GM12878 (cell line): ENCODE results near the gene CTBP1. TPM values are rescaled to one million over a fixed set of nuclear protein-coding genes. Genes with fewer than 3 reads are reported as not detected.

Source experiments
- ATAC-seq: fragments of 200-7000 bp; cut with Tn5 transposase; 3 replicates; pipeline ENCODE4 v1.9.1; 2020; ENCODE audit warnings: mild to moderate bottlenecking, moderate library complexity
- BruUV-seq: library from RNA; stranded (reverse); fragments of 400-500 nt; replicated peaks from 2 replicates; lab custom pipeline; 2021; lab: Mats Ljungman, UMichigan
- CTCF ChIA-PET: fragments of 300-600 bp; sonication (Branson Sonifier 250); formaldehyde crosslinking; extraction: SDS; loops from one replicate; lab custom pipeline; 2021; ENCODE audit warnings: inconsistent platforms; lab: Yijun Ruan, JAX
- POLR2A ChIA-PET: fragments of 350-600 bp; formaldehyde crosslinking; extraction: SDS; loops from one replicate; lab custom pipeline; 2021; ENCODE audit warnings: inconsistent platforms; lab: Charles Lee
- RAD21 ChIA-PET: fragments of 300-600 bp; sonication (Branson Sonifier 250); formaldehyde crosslinking; loops from one replicate; lab custom pipeline; 2023; ENCODE audit warnings: antibody characterized with exemption; ENCODE audit not compliant: unreplicated experiment; lab: Charles Lee
- SMC1A ChIA-PET: fragments of 300-600 bp; sonication (Branson Sonifier 250); formaldehyde crosslinking; loops from one replicate; lab custom pipeline; 2023; ENCODE audit not compliant: unreplicated experiment, uncharacterized antibody; lab: Charles Lee
- DNase-seq: peaks from one replicate; pipeline ENCODE4 v3.0.0-alpha.2; 2011; ENCODE audit warnings: low read depth, low spot score
- FAIRE-seq: peaks from 3 replicates; lab custom pipeline; 2011; peaks lifted over from hg19 to GRCh38; lab: Jason Lieb, UNC
- H2AFZ ChIP-seq: 2 replicates; pipeline ENCODE4 v1.6.0; 2011; ENCODE audit warnings: low read depth, low read length, control low read depth; ENCODE audit not compliant: control insufficient read depth
- H3K27ac ChIP-seq: 2 replicates; pipeline ENCODE4 v1.5.1; 2011; ENCODE audit warnings: control low read depth; ENCODE audit not compliant: control insufficient read depth, insufficient read depth
- H3K27me3 ChIP-seq, 2 experiments: replicated peaks in 1 of 2; 2 replicates each; pipeline versions ENCODE4 v1.6.0 to v1.6.1; 2011; ENCODE audit warnings: low read length in 1 of 2; ENCODE audit not compliant: control insufficient read depth in 2 of 2, insufficient read depth in 2 of 2
- H3K36me3 ChIP-seq, 2 experiments: 2 replicates each; pipeline ENCODE4 v1.5.1; 2011; ENCODE audit warnings: low read length in 1 of 2; ENCODE audit not compliant: control insufficient read depth in 2 of 2, insufficient read depth in 2 of 2
- H3K4me1 ChIP-seq: 2 replicates; pipeline ENCODE4 v1.6.1; 2011; ENCODE audit warnings: mild to moderate bottlenecking, low read length, moderate library complexity, mixed read lengths; ENCODE audit not compliant: control insufficient read depth, insufficient read depth
- H3K4me2 ChIP-seq: 2 replicates; pipeline ENCODE4 v1.6.0; 2011; ENCODE audit warnings: control low read depth; ENCODE audit not compliant: control insufficient read depth, insufficient read depth
- H3K4me3 ChIP-seq: fragments of 200-600 bp; sonication (generic); 2 replicates; pipeline ENCODE4 v1.5.1; 2016
- H3K79me2 ChIP-seq: 2 replicates; pipeline ENCODE4 v1.6.0; 2011; ENCODE audit warnings: low read length; ENCODE audit not compliant: control insufficient read depth, insufficient read depth
- H3K9ac ChIP-seq: 2 replicates; pipeline ENCODE4 v1.8.0; 2011; ENCODE audit warnings: low read length, control low read depth, mixed read lengths; ENCODE audit not compliant: control insufficient read depth, insufficient read depth
- H3K9me3 ChIP-seq: replicated peaks from 3 replicates; pipeline ENCODE4 v1.5.1; 2011; ENCODE audit warnings: mild to moderate bottlenecking, low read length; ENCODE audit not compliant: control insufficient read depth, insufficient read depth
- H4K20me1 ChIP-seq: 2 replicates; pipeline ENCODE4 v1.6.0; 2011; ENCODE audit not compliant: control insufficient read depth, insufficient read depth
- ASH2L ChIP-seq: fragments of 300-600, 200-600 bp; sonication (generic); IDR thresholded peaks from 2 replicates; pipeline ENCODE4 v1.6.1; 2017; ENCODE audit warnings: low read depth, mild to moderate bottlenecking, borderline replicate concordance
- CBX5 ChIP-seq: sonication (generic); IDR thresholded peaks from 2 replicates; pipeline ENCODE4 v1.6.1; 2016; ENCODE audit warnings: low read depth, moderate library complexity, mild to moderate bottlenecking, inconsistent platforms
- CEBPZ ChIP-seq: fragments of 150-350 bp; IDR thresholded peaks from 2 replicates; pipeline ENCODE4 v1.6.1; 2016; ENCODE audit warnings: low read depth, low read length
- CHD4 ChIP-seq: fragments of 200-600 bp; sonication (generic); IDR thresholded peaks from 2 replicates; pipeline ENCODE4 v1.6.1; 2016; ENCODE audit warnings: mild to moderate bottlenecking
- EED ChIP-seq: sonication (generic); IDR thresholded peaks from 2 replicates; pipeline ENCODE4 v1.6.1; 2016; ENCODE audit warnings: antibody characterized with exemption, low read depth
- ELK1 ChIP-seq: IDR thresholded peaks from 2 replicates; pipeline ENCODE4 v1.6.1; 2012; ENCODE audit warnings: low read depth, low read length, improper control_type of control experiment
- FOS ChIP-seq: IDR thresholded peaks from 3 replicates; pipeline ENCODE4 v1.6.1; 2011; ENCODE audit warnings: borderline replicate concordance; ENCODE audit not compliant: insufficient read length; ENCODE audit errors: extremely low read depth
- GATAD2B ChIP-seq: fragments of 450-650 bp; conservative IDR thresholded peaks from 2 replicates; pipeline ENCODE4 v1.6.1; 2017; ENCODE audit warnings: low read depth, mild to moderate bottlenecking, moderate library complexity
- HCFC1 ChIP-seq: fragments of 150-350 bp; IDR thresholded peaks from 2 replicates; pipeline ENCODE4 v1.6.1; 2014; ENCODE audit warnings: low read length
- HDGF ChIP-seq: fragments of 450-650 bp; IDR thresholded peaks from 2 replicates; pipeline ENCODE4 v1.6.1; 2016; ENCODE audit warnings: antibody characterized with exemption
- IRF4 ChIP-seq: IDR thresholded peaks from 2 replicates; pipeline ENCODE4 v1.6.1; 2011; ENCODE audit warnings: low read depth, low read length
- MEF2A ChIP-seq: IDR thresholded peaks from 2 replicates; pipeline ENCODE4 v1.6.1; 2011; ENCODE audit warnings: low read depth, mild to moderate bottlenecking, low read length, moderate library complexity; ENCODE audit not compliant: insufficient read depth
- MYB ChIP-seq: fragments of 150-350 bp; IDR thresholded peaks from 2 replicates; pipeline ENCODE4 v1.6.1; 2014; ENCODE audit warnings: mild to moderate bottlenecking, low read depth, low read length, borderline replicate concordance
- NR2C2 ChIP-seq: IDR thresholded peaks from 2 replicates; pipeline ENCODE4 v1.6.1; 2011; ENCODE audit warnings: borderline replicate concordance, low read depth; ENCODE audit not compliant: control insufficient read depth, insufficient read length
- POLR2AphosphoS2 ChIP-seq: IDR thresholded peaks from 2 replicates; pipeline ENCODE4 v1.6.1; 2011; ENCODE audit warnings: low read depth, mild to moderate bottlenecking, low read length, improper control_type of control experiment, moderate library complexity
- RAD51 ChIP-seq: fragments of 450-650 bp; IDR thresholded peaks from 2 replicates; pipeline ENCODE4 v1.6.1; 2016; ENCODE audit warnings: moderate library complexity, mild to moderate bottlenecking, inconsistent platforms
- RBBP5 ChIP-seq: fragments of 200-600 bp; sonication (generic); conservative IDR thresholded peaks from 2 replicates; pipeline ENCODE4 v1.6.1; 2016
- SMARCA5 ChIP-seq: fragments of 450-650 bp; IDR thresholded peaks from 2 replicates; pipeline ENCODE4 v1.6.1; 2017; ENCODE audit warnings: mild to moderate bottlenecking
- WGBS: methylation state at CpG from one replicate; pipeline ENCODE4 v1.1.6; 2016; ENCODE audit warnings: low lambda C conversion rate; ENCODE audit not compliant: insufficient replicate concordance, insufficient coverage; ENCODE audit errors: missing lambda C conversion rate; 5-methylcytosine and 5-hydroxymethylcytosine counted together
- in situ Hi-C: fragments of 300-500 bp; cut with MboI; formaldehyde crosslinking; loops from 9 replicates; pipeline ENCODE4 v1.14.3; 2018; ENCODE audit warnings: mixed read lengths
- intact Hi-C: fragments of 100-400 bp; cut with micrococcal nuclease; formaldehyde crosslinking; loops from one replicate; pipeline ENCODE4 v1.14.2; 2022; ENCODE audit not compliant: unreplicated experiment
- polyA plus RNA-seq, 11 experiments: library from polyadenylated mRNA; depleted of rRNA in 4 of 11; unstranded in 6 of 11; stranded (reverse) in 5 of 11; fragments of >200 nt; fragmentation: Nextera tagmentation in 4 of 11; fragmentation: Illumina TruSeq in 1 of 11; extraction: Ambion mirVana in 4 of 11; extraction: Trizol in 1 of 11; gene quantifications; 1 replicate in 1 of 11; 2 replicates in 10 of 11; pipeline versions ENCODE4 v1.2.1 to v1.2.3, GENCODE V29; 2011 to 2016; ENCODE audit warnings: inconsistent platforms in 2 of 11, missing spikeins in 2 of 11, low read depth in 1 of 11
- total RNA-seq, 4 experiments: library from RNA; depleted of rRNA in 3 of 4; stranded (reverse); fragments of >200 nt in 3 of 4; fragmentation: Illumina TruSeq in 1 of 4; extraction: Trizol in 1 of 4; gene quantifications; 2 replicates each; pipeline versions ENCODE4 v1.2.1 to v1.2.3, GENCODE V29; 2013 to 2021
- TF ChIP-seq, protein P1 (sequence below): fragments of 450-650 bp; IDR thresholded peaks from 2 replicates; pipeline ENCODE4 v1.6.1; 2017; ENCODE audit warnings: mild to moderate bottlenecking

CTBP1 gene
- total and polyA plus RNA-seq, 10 of the 15 experiments (the other 5 are each of a cell fraction or from before 2014, with no cell fraction given) = 7.4 to 182 (median 63.1) TPM

DNA sequence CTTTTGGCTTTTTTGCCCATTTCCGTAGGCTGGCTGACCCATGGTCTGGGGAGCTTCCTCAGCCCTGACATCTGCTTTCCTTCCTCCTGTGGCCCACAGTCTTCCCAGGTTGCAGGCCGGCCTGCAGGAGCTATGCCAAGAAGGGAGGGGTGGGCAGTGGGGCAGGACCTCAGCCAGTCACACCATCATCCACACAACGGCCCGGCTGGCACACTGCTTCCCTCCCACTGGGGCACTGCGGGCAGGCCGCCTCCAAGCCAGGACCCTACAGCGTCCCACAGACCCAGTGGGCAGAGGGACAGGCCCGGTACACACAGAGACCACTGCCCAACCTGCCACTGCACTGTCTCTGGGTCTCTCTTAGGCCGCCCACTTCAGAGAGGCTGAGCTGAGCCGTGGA lies 38.0 kb downstream of the CTBP1 start (continued):
- TF ChIP-seq, protein P1, sequence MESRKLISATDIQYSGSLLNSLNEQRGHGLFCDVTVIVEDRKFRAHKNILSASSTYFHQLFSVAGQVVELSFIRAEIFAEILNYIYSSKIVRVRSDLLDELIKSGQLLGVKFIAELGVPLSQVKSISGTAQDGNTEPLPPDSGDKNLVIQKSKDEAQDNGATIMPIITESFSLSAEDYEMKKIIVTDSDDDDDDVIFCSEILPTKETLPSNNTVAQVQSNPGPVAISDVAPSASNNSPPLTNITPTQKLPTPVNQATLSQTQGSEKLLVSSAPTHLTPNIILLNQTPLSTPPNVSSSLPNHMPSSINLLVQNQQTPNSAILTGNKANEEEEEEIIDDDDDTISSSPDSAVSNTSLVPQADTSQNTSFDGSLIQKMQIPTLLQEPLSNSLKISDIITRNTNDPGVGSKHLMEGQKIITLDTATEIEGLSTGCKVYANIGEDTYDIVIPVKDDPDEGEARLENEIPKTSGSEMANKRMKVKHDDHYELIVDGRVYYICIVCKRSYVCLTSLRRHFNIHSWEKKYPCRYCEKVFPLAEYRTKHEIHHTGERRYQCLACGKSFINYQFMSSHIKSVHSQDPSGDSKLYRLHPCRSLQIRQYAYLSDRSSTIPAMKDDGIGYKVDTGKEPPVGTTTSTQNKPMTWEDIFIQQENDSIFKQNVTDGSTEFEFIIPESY = no peak
- TF ChIP-seq NR2C2 = no peak
- TF ChIP-seq GATAD2B = no peak
- TF ChIP-seq RAD51 = no peak
- TF ChIP-seq RBBP5 = no peak

DNA sequence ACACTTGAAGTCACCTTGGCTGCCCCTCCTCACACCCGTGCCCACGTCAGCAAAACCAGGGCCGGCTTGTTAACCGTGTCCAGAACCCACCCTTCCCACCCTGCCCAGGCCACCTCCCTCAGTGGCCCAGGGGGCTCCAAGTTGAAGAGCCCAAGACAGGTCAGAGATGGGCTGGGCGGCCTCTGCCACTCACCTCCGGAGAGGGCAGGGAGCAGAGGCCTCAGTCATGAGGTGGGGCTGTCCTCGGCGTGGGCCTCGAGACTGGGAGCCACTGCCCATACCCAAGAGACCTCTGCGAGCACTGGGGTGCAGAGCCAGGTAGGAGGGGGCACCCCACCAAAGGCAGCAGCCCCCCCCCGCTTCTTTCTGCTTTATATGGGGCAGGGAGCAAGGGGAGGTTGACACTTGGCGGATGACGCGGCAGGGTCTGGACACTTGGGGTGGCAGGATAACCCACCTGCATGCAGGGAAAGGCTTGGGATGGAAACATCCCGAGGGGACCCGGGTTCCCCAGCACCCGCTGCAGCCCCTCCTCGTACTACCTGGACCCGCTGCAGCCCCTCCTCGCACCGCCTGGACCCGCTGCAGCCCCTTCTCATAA lies 38.6 kb downstream of the CTBP1 start:
- RAD21 ChIA-PET = no interaction called here
- POLR2A ChIA-PET = no interaction called here
- TF ChIP-seq EED (no peak), ELK1 (no peak), HCFC1 (no peak), CEBPZ (no peak), POLR2AphosphoS2 (no peak), MYB (no peak), IRF4 (no peak), CHD4 (no peak), HDGF (no peak), ASH2L (no peak), FOS (no peak), MEF2A (no peak), CBX5 (no peak), SMARCA5 (no peak)

More for the DNA sequence above, 38.6 kb downstream of the CTBP1 start:
- H3K9ac ChIP-seq = no peak overlapping the region
- BruUV-seq = no TSS peak
- FAIRE-seq = no peak
- SMC1A ChIA-PET = no interaction called here
- WGBS = 97% methylated on average over 21 of the region's 22 CpGs
- in situ Hi-C loops = no loop called here
- H3K4me1 ChIP-seq = peaks cover 6% of the 10 kb centered on the region
- no peaks in the 10 kb centered on the region for H3K9me3 ChIP-seq
- ATAC-seq = no peak
- H2AFZ ChIP-seq = no peak overlapping the region
- no peak for DNase-seq
- no peak overlapping the region for H3K27ac ChIP-seq
- no peak overlapping the region for H3K4me3 ChIP-seq
- no peak overlapping the region for H3K4me2 ChIP-seq
- intact Hi-C loops = no loop called here
- no peaks in the 10 kb centered on the region for H4K20me1 ChIP-seq
- no peaks in the 10 kb centered on the region for H3K27me3 ChIP-seq
- peaks cover 13 to 25% of the 10 kb centered on the region in 2 experiments for H3K36me3 ChIP-seq
- CTCF ChIA-PET = no interaction called here
- H3K79me2 ChIP-seq = no peaks in the 10 kb centered on the region
